Kidney (tissue), 14 donors: Measurements from ENCODE around the gene TSHR. TPM values are rescaled to one million over a fixed set of nuclear protein-coding genes. Genes with fewer than 3 reads are reported as not detected.

Source experiments
- DNase-seq, 5 donors: peaks; one replicate each; pipeline ENCODE4 v3.0.0-alpha.2; 2013 to 2020
- FAIRE-seq: peaks from 2 replicates; lab custom pipeline; 2012; peaks lifted over from hg19 to GRCh38; lab: Jason Lieb, UNC
- H3K27ac ChIP-seq, 2 donors: one replicate each; pipeline ENCODE4 v1.7.0; 2013; ENCODE audit warnings: low read depth in 2 of 2, low read length in 2 of 2, inconsistent platforms in 1 of 2
- H3K27me3 ChIP-seq: one replicate; pipeline ENCODE4 v1.7.1; 2013; ENCODE audit warnings: low read length, inconsistent platforms; ENCODE audit not compliant: control insufficient read depth, insufficient read depth
- H3K36me3 ChIP-seq, 3 donors: one replicate each; pipeline versions ENCODE4 v1.7.0 to v1.7.1; 2013; ENCODE audit warnings: low read length in 3 of 3, control low read depth in 1 of 3, inconsistent platforms in 1 of 3; ENCODE audit not compliant: insufficient read depth in 3 of 3, control insufficient read depth in 2 of 3
- H3K4me1 ChIP-seq, 3 donors: one replicate each; pipeline versions ENCODE4 v1.7.0 to v1.7.1; 2013; ENCODE audit warnings: low read length in 3 of 3, inconsistent platforms in 1 of 3, low read depth in 1 of 3; ENCODE audit not compliant: control insufficient read depth in 2 of 3, insufficient read depth in 2 of 3
- H3K4me3 ChIP-seq, 3 donors: one replicate each; pipeline versions ENCODE4 v1.7.0 to v1.8.1; 2013; ENCODE audit warnings: low read length in 3 of 3, control low read depth in 1 of 3, inconsistent platforms in 1 of 3
- H3K9ac ChIP-seq, 3 donors: one replicate each; pipeline versions ENCODE4 v1.7.0 to v1.7.1; 2013; ENCODE audit warnings: low read length in 3 of 3, control low read depth in 1 of 3, inconsistent platforms in 1 of 3
- H3K9me3 ChIP-seq, 3 donors: one replicate each; pipeline versions ENCODE4 v1.7.0 to v1.7.1; 2013; ENCODE audit warnings: low read length in 3 of 3, control low read depth in 1 of 3, inconsistent platforms in 1 of 3; ENCODE audit not compliant: control insufficient read depth in 2 of 3, insufficient read depth in 1 of 3
- CTCF ChIP-seq: IDR thresholded peaks from 3 replicates; pipeline ENCODE4 v1.5.1; 2012; ENCODE audit warnings: mild to moderate bottlenecking, moderate library complexity, borderline replicate concordance; ENCODE audit not compliant: insufficient read depth; ENCODE audit errors: extremely low read depth
- intact Hi-C: fragments of 100-400 bp; cut with DNase I; formaldehyde crosslinking; loops from one replicate; pipeline ENCODE4 v1.11.1; 2022
- polyA plus RNA-seq: library from polyadenylated mRNA; stranded (reverse); fragments of 350-450 nt; fragmentation: Illumina TruSeq; extraction: RNeasy Lipid Tissue Mini Kit (QIAGEN cat#74804); gene quantifications from one replicate; pipeline ENCODE4 v1.2.3, GENCODE V29; 2014; ENCODE audit warnings: low read depth, low replicate concordance; ENCODE audit not compliant: insufficient read depth
- total RNA-seq: library from RNA; stranded (reverse); fragmentation: NEBNext Ultra II Directional; extraction: Animal tissue kit (Norgen Biotek cat#: 25700); gene quantifications from one replicate; pipeline ENCODE4 v1.2.1, GENCODE V29; 2021
- donor health status: control.
- donor health status: control.
- donor health status: control.
- donor health status: control.
- donor health status: control.
- donor health status: DM: yes; HTN: yes; CAD: no.
- donor health status: Normal renal cell carcinoma (clear cell type).

The TSHR gene
- total and polyA plus RNA-seq, 2 donors from 2014 or later = 0.98 TPM; not detected in 1

DNA sequence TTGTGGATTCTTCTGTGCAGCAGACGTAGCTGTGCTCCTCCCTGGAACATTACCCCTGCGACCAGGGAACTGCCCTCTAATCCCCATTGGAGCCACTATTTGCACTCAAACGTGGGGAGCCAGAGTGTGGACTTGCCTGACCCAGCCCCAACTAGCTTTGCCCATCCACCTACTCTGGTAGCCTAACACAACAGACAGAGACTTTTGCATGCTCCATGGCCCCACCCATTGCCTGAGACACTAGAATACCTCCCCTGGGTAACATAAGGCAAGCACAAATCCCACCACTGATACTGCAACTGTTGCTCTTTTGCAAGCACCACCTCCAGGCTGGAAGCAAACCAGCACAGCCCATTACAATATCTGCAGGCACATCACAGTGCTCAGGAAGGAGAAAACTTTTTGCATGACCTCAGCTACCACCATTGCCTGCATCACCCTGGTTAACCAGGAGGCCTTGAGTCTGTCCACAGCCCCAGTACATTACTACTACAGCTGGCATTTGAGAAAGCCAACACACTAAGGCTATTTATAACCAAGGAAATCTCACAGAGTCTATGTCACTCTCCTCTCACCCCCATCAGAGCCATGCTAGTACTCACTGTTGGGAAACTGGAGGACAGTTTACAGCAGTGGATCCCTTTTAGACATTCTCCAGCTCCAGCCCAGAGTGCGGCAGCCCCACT lies 28.9 kb upstream of the TSHR start:
- no peak for TF ChIP-seq CTCF
- Histone ChIP-seq H3K9me3 (no peaks in the 10 kb centered on the region), H3K27ac (no peak overlapping the region), H3K27me3 (no peaks in the 10 kb centered on the region), H3K9ac (no peak overlapping the region), H3K4me3 (no peak overlapping the region), H3K36me3 (no peaks in the 10 kb centered on the region), H3K4me1 (no peaks in the 10 kb centered on the region)
- FAIRE-seq (no peak), DNase-seq (no peak)
- intact Hi-C loops = no loop called here

DNA sequence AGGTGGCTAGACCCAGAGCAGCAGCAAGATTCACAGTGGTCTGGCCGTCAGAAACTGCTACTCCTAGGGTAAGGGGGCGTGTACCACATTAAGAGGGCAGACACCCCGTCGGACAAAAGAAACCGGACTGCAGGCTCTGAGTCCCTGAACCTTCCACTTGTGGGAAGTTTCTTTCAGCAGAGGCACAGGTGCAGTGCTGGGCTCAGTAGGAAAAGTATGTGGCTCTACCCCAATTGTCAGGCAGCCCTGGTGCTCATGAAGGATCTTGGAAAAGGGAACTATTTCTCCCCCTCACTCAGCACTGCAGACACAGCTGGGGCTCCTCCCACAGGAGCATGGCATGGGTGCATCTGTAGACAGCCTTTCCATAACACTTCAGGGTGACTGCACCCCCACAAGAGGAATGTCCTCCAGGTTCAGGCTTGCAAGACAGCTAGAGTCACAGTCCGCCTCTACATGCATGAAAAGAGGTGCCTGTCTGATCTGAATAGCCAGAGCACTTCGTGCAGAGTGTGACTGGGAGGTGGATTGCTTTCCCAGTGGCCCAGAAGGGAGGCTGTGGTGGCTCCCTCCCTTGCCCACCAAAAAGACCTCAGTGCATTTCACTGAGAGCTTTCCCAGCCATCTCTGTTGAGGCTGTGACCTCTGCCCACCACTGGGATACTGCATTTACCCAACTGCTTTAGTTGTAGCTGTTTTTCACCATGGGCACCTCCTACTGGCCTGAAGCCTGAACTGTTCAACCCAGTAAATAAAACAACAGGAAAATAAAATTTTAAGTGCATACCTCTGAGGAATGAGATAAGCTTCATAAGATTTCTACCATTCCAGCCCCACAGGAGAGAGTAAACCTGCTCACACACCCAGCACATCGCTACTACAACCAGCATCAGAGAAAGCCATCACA lies 28.1 kb upstream of the TSHR start:
- H3K4me1 ChIP-seq = no peaks in the 10 kb centered on the region
- no peak overlapping the region for H3K9ac ChIP-seq
- no peaks in the 10 kb centered on the region for H3K27me3 ChIP-seq
- no peak for TF ChIP-seq CTCF
- no peak overlapping the region for H3K4me3 ChIP-seq
- intact Hi-C loops = no loop called here
- DNase-seq = no peak
- H3K36me3 ChIP-seq = no peaks in the 10 kb centered on the region
- no peak overlapping the region for H3K27ac ChIP-seq
- H3K9me3 ChIP-seq = no peaks in the 10 kb centered on the region
- no peak for FAIRE-seq

DNA sequence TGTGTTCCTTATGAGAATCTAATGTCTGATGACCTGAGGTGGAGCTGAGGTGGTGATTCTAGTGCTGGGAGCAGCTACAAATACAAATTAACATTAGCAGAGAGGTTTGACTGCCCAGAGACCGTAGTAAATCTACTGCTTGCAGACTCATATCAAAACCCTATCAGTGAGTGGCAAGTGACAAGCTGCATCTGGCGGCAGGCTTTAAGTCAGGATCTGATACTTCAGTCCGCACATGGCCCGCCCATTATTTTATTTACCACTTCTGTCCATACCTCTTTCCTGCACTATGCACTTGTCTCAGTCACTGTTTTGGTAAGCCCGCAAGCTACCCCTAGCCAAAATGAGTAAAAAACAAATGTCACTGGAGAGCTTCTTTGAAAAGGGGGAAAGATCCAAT lies 25.3 kb upstream of the TSHR start:
- no peak overlapping the region for H3K27ac ChIP-seq
- no peak for DNase-seq
- H3K27me3 ChIP-seq = no peaks in the 10 kb centered on the region
- no peak overlapping the region for H3K9ac ChIP-seq
- no peaks in the 10 kb centered on the region for H3K9me3 ChIP-seq
- no peak overlapping the region for H3K4me3 ChIP-seq
- intact Hi-C loops = no loop called here
- no peak for FAIRE-seq
- no peaks in the 10 kb centered on the region for H3K4me1 ChIP-seq
- no peaks in the 10 kb centered on the region for H3K36me3 ChIP-seq
- no peak for TF ChIP-seq CTCF
